GM23338 (cell line): Measurements from ENCODE around the gene ZDHHC13. TPM values are rescaled to one million over a fixed set of nuclear protein-coding genes. Genes with fewer than 3 reads are reported as not detected.

Experiments
- ATAC-seq: fragments of 200-7000 bp; cut with Tn5 transposase; 3 replicates; pipeline ENCODE4 v1.9.1; 2020
- DNase-seq: peaks from one replicate; pipeline ENCODE4 v3.0.0-alpha.2; 2015; ENCODE audit warnings: low spot score
- H2AFZ ChIP-seq: fragments of 200-600 bp; sonication (generic); 2 replicates; pipeline ENCODE4 v1.8.0; 2016; ENCODE audit warnings: antibody characterized with exemption, mild to moderate bottlenecking, moderate library complexity
- H3F3A ChIP-seq: fragments of 200-600 bp; sonication (generic); replicated peaks from 2 replicates; pipeline ENCODE4 v1.8.0; 2017; ENCODE audit warnings: antibody characterized with exemption, mixed run types, low read depth
- H3K27ac ChIP-seq: fragments of 200-600 bp; sonication (generic); 2 replicates; pipeline ENCODE4 v1.6.1; 2016; ENCODE audit warnings: low read depth
- H3K27me3 ChIP-seq: fragments of 200-600 bp; sonication (generic); 2 replicates; pipeline ENCODE4 v1.8.0; 2016; ENCODE audit warnings: mild to moderate bottlenecking, mixed run types, moderate library complexity; ENCODE audit not compliant: insufficient read depth
- H3K36me3 ChIP-seq: fragments of 200-600 bp; sonication (generic); 2 replicates; pipeline ENCODE4 v1.8.0; 2016; ENCODE audit warnings: mild to moderate bottlenecking; ENCODE audit not compliant: insufficient read depth
- H3K4me1 ChIP-seq: fragments of 200-600 bp; sonication (generic); 2 replicates; pipeline ENCODE4 v1.8.0; 2016; ENCODE audit warnings: mild to moderate bottlenecking, moderate library complexity; ENCODE audit not compliant: insufficient read depth
- H3K4me2 ChIP-seq: fragments of 200-600 bp; sonication (generic); 2 replicates; pipeline ENCODE4 v1.7.1; 2017; ENCODE audit warnings: mixed run types
- H3K4me3 ChIP-seq: fragments of 200-600 bp; sonication (generic); 2 replicates; pipeline ENCODE4 v1.6.1; 2016; ENCODE audit warnings: mixed run types
- H3K79me2 ChIP-seq: fragments of 200-600 bp; sonication (generic); replicated peaks from 2 replicates; pipeline ENCODE4 v1.8.0; 2017; ENCODE audit warnings: mild to moderate bottlenecking; ENCODE audit not compliant: insufficient read depth
- H3K9me2 ChIP-seq: fragments of 200-600 bp; sonication (generic); 2 replicates; pipeline ENCODE4 v1.8.0; 2017; ENCODE audit not compliant: insufficient read depth
- H4K20me1 ChIP-seq: fragments of 200-600 bp; sonication (generic); replicated peaks from 2 replicates; pipeline ENCODE4 v1.8.0; 2017; ENCODE audit warnings: mild to moderate bottlenecking; ENCODE audit not compliant: insufficient read depth
- H3K27ac Mint-ChIP-seq: 2 replicates; pipeline ENCODE4 v1.8.0; 2020; ENCODE audit warnings: inconsistent platforms, mild to moderate bottlenecking, moderate library complexity, mixed read lengths
- H3K27me3 Mint-ChIP-seq: 3 replicates; pipeline ENCODE4 v1.8.0; 2022; ENCODE audit warnings: low read depth, mild to moderate bottlenecking, moderate library complexity, mixed read lengths, inconsistent platforms; ENCODE audit not compliant: insufficient read depth, poor library complexity
- H3K36me3 Mint-ChIP-seq: 3 replicates; pipeline ENCODE4 v1.8.0; 2021; ENCODE audit warnings: low read depth, mild to moderate bottlenecking, inconsistent platforms, moderate library complexity, mixed read lengths
- H3K4me1 Mint-ChIP-seq: 3 replicates; pipeline ENCODE4 v1.8.0; 2020; ENCODE audit warnings: mild to moderate bottlenecking, inconsistent platforms, mixed read lengths
- H3K4me3 Mint-ChIP-seq: 3 replicates; pipeline ENCODE4 v1.8.0; 2021; ENCODE audit warnings: moderate library complexity, mild to moderate bottlenecking, inconsistent platforms, mixed read lengths
- H3K9me3 Mint-ChIP-seq: 3 replicates; pipeline ENCODE4 v1.8.0; 2020; ENCODE audit warnings: moderate library complexity, mild to moderate bottlenecking, inconsistent platforms, mixed read lengths
- CREB1 ChIP-seq: fragments of 250-450 bp; sonication (Bioruptor Pico); IDR thresholded peaks from 2 replicates; pipeline ENCODE4 v1.5.0; 2020; ENCODE audit warnings: low read depth, mild to moderate bottlenecking, moderate library complexity
- ETS1 ChIP-seq: IDR thresholded peaks from 2 replicates; pipeline ENCODE4 v1.6.1; 2016; ENCODE audit warnings: antibody characterized with exemption
- EZH2 ChIP-seq: fragments of 200-600 bp; sonication (generic); IDR thresholded peaks from one replicate; pipeline ENCODE4 v1.8.0; 2017; ENCODE audit warnings: antibody characterized with exemption, mild to moderate bottlenecking, low read depth; ENCODE audit not compliant: unreplicated experiment
- EZH2phosphoT487 ChIP-seq: fragments of 200-600 bp; sonication (generic); IDR thresholded peaks from one replicate; pipeline ENCODE4 v1.8.1; 2018; ENCODE audit warnings: antibody characterized with exemption; ENCODE audit not compliant: unreplicated experiment
- JUNB ChIP-seq: IDR thresholded peaks from one replicate; pipeline ENCODE4 v1.6.1; 2016; ENCODE audit warnings: antibody characterized with exemption; ENCODE audit not compliant: unreplicated experiment
- NANOG ChIP-seq: IDR thresholded peaks from 2 replicates; pipeline ENCODE4 v1.6.1; 2016; ENCODE audit warnings: antibody characterized with exemption, borderline replicate concordance
- POLR2AphosphoS5 ChIP-seq: IDR thresholded peaks from 2 replicates; pipeline ENCODE4 v1.6.1; 2016; ENCODE audit warnings: antibody characterized with exemption, low read depth
- REST ChIP-seq: IDR thresholded peaks from one replicate; pipeline ENCODE4 v1.6.1; 2018; ENCODE audit warnings: antibody characterized with exemption; ENCODE audit not compliant: unreplicated experiment
- STAT1 ChIP-seq: IDR thresholded peaks from one replicate; pipeline ENCODE4 v1.6.1; 2016; ENCODE audit warnings: antibody characterized with exemption; ENCODE audit not compliant: unreplicated experiment
- ZNF114 ChIP-seq: fragments of 250-450 bp; sonication (Bioruptor Pico); IDR thresholded peaks from 2 replicates; pipeline ENCODE4 v1.5.0; 2020; ENCODE audit warnings: mild to moderate bottlenecking, moderate library complexity
- ZNF331 ChIP-seq: fragments of 250-450 bp; sonication (Bioruptor Pico); IDR thresholded peaks from 2 replicates; pipeline ENCODE4 v1.5.0; 2020; ENCODE audit warnings: low read depth, mild to moderate bottlenecking, moderate library complexity
- polyA plus RNA-seq: library from polyadenylated mRNA; unstranded; fragments of >200 nt; fragmentation: Nextera tagmentation; extraction: Ambion mirVana; gene quantifications from 2 replicates; pipeline ENCODE4 v1.2.1, GENCODE V29; 2016
- total RNA-seq: library from RNA; depleted of rRNA; stranded (reverse); fragments of >200 nt; shearing (Covaris generic); gene quantifications from 2 replicates; pipeline ENCODE4 v1.2.3, GENCODE V29; 2014
- TF ChIP-seq, protein P1 (sequence below), 2 experiments: fragments of 200-600 bp in 1 of 2; sonication (generic) in 1 of 2; conservative IDR thresholded peaks; 2 replicates each; pipeline versions ENCODE4 v1.5.1 to v1.6.1; 2016 to 2017; ENCODE audit warnings: antibody characterized with exemption in 2 of 2, low read depth in 2 of 2, mild to moderate bottlenecking in 2 of 2, moderate library complexity in 1 of 2
- TF ChIP-seq, protein P2 (sequence below): fragments of 250-450 bp; sonication (Bioruptor Pico); IDR thresholded peaks from 2 replicates; pipeline ENCODE4 v1.5.0; 2020; ENCODE audit warnings: mild to moderate bottlenecking, moderate library complexity

Gene ZDHHC13
- total and polyA plus RNA-seq, 2 experiments from 2014 or later, result 21.0 to 27.7 TPM

- Histone ChIP-seq H3F3A (no peaks in the 10 kb centered on the region), H3K27me3 (no peaks in the 10 kb centered on the region), H3K27ac (no peak overlapping the region), H3K36me3 (no peaks in the 10 kb centered on the region), H4K20me1 (no peaks in the 10 kb centered on the region), H3K4me3 (no peak overlapping the region), H3K4me1 (no peaks in the 10 kb centered on the region), H3K79me2 (no peaks in the 10 kb centered on the region), H3K9me2 (peaks cover 5% of the 10 kb centered on the region), H2AFZ (no peak overlapping the region), H3K4me2 (no peak overlapping the region)
- peaks cover 3% of the 10 kb centered on the region; the same call in 2 of the 3 replicates for H3K4me1 Mint-ChIP-seq
- H3K27me3 Mint-ChIP-seq, result no peaks in the 10 kb centered on the region
- H3K27ac Mint-ChIP-seq, result no peak overlapping the region
- ATAC-seq (no peak), DNase-seq (no peak)
- no peaks in the 10 kb centered on the region for H3K9me3 Mint-ChIP-seq
- H3K36me3 Mint-ChIP-seq, result no peaks in the 10 kb centered on the region
- TF ChIP-seq REST (no peak), ZNF331 (CRISPR knock-in tag) (no peak), STAT1 (no peak), POLR2AphosphoS5 (no peak), EZH2phosphoT487 (no peak), NANOG (no peak), ETS1 (no peak), ZNF114 (CRISPR knock-in tag) (no peak), EZH2 (no peak), JUNB (no peak), CREB1 (CRISPR knock-in tag) (no peak)
- TF ChIP-seq, protein P1, sequence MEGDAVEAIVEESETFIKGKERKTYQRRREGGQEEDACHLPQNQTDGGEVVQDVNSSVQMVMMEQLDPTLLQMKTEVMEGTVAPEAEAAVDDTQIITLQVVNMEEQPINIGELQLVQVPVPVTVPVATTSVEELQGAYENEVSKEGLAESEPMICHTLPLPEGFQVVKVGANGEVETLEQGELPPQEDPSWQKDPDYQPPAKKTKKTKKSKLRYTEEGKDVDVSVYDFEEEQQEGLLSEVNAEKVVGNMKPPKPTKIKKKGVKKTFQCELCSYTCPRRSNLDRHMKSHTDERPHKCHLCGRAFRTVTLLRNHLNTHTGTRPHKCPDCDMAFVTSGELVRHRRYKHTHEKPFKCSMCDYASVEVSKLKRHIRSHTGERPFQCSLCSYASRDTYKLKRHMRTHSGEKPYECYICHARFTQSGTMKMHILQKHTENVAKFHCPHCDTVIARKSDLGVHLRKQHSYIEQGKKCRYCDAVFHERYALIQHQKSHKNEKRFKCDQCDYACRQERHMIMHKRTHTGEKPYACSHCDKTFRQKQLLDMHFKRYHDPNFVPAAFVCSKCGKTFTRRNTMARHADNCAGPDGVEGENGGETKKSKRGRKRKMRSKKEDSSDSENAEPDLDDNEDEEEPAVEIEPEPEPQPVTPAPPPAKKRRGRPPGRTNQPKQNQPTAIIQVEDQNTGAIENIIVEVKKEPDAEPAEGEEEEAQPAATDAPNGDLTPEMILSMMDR (conservative IDR thresholded peaks at IDR 0.05; ENCODE audit: low read depth in 2 of 2), result no peak
- TF ChIP-seq, protein P2, sequence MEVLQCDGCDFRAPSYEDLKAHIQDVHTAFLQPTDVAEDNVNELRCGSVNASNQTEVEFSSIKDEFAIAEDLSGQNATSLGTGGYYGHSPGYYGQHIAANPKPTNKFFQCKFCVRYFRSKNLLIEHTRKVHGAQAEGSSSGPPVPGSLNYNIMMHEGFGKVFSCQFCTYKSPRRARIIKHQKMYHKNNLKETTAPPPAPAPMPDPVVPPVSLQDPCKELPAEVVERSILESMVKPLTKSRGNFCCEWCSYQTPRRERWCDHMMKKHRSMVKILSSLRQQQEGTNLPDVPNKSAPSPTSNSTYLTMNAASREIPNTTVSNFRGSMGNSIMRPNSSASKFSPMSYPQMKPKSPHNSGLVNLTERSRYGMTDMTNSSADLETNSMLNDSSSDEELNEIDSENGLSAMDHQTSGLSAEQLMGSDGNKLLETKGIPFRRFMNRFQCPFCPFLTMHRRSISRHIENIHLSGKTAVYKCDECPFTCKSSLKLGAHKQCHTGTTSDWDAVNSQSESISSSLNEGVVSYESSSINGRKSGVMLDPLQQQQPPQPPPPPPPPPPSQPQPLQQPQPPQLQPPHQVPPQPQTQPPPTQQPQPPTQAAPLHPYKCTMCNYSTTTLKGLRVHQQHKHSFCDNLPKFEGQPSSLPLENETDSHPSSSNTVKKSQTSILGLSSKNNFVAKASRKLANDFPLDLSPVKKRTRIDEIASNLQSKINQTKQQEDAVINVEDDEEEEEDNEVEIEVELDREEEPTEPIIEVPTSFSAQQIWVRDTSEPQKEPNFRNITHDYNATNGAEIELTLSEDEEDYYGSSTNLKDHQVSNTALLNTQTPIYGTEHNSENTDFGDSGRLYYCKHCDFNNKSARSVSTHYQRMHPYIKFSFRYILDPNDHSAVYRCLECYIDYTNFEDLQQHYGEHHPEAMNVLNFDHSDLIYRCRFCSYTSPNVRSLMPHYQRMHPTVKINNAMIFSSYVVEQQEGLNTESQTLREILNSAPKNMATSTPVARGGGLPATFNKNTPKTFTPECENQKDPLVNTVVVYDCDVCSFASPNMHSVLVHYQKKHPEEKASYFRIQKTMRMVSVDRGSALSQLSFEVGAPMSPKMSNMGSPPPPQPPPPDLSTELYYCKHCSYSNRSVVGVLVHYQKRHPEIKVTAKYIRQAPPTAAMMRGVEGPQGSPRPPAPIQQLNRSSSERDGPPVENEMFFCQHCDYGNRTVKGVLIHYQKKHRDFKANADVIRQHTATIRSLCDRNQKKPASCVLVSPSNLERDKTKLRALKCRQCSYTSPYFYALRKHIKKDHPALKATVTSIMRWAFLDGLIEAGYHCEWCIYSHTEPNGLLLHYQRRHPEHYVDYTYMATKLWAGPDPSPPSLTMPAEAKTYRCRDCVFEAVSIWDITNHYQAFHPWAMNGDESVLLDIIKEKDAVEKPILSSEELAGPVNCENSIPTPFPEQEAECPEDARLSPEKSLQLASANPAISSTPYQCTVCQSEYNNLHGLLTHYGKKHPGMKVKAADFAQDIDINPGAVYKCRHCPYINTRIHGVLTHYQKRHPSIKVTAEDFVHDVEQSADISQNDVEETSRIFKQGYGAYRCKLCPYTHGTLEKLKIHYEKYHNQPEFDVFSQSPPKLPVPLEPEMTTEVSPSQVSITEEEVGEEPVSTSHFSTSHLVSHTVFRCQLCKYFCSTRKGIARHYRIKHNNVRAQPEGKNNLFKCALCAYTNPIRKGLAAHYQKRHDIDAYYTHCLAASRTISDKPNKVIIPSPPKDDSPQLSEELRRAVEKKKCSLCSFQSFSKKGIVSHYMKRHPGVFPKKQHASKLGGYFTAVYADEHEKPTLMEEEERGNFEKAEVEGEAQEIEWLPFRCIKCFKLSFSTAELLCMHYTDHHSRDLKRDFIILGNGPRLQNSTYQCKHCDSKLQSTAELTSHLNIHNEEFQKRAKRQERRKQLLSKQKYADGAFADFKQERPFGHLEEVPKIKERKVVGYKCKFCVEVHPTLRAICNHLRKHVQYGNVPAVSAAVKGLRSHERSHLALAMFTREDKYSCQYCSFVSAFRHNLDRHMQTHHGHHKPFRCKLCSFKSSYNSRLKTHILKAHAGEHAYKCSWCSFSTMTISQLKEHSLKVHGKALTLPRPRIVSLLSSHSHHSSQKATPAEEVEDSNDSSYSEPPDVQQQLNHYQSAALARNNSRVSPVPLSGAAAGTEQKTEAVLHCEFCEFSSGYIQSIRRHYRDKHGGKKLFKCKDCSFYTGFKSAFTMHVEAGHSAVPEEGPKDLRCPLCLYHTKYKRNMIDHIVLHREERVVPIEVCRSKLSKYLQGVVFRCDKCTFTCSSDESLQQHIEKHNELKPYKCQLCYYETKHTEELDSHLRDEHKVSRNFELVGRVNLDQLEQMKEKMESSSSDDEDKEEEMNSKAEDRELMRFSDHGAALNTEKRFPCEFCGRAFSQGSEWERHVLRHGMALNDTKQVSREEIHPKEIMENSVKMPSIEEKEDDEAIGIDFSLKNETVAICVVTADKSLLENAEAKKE, result no peak
- H3K4me3 Mint-ChIP-seq, result no peak overlapping the region
Measured at GRCh38 chr11:19187833-19188258, 70.9 kb downstream of the ZDHHC13 start.
